Measurements from ENCODE around the gene OLIG3.

Gene OLIG3

DNA sequence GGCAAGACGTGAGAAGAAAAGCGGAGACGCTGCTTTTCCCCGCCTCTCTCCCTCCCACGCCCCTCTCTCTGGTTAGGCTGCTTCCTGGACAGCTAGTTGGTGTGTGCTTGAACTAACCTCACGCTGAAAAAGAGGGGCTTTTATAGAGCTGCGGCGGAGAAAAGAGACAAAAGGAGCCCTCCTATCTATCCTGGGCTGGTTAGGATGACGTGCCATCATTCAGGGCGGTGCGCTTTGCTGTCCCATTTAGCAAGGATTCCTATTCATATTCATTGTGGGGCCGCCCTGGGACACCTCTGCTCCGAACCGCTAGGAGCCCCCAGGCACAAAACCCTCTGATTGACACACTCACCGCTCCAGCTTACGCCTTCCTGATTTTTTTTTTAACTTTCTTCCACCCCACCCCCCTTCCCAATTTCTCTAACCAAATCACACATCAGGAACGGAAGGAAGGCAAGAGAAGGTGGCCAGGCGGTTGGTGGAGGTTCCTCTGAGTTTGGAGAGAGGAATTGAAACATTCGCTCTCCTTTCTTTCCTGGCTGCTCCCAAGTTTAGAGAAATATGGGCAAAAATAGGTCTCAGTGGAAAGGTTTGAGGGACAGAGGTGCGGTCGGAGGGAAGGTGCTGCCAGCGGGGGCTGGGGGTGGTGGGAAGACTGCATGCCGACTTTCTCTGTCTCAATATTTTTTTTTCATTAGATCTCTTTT lies at the start of gene OLIG3:
Gene OLIG3 (minus strand): TSS at position 114 of the 707 bp plus-strand sequence. CDS start 224 bp downstream, outside the sequence.
- DNase-seq (ENCODE audit: low read depth, low spot score) = no peak

DNA sequence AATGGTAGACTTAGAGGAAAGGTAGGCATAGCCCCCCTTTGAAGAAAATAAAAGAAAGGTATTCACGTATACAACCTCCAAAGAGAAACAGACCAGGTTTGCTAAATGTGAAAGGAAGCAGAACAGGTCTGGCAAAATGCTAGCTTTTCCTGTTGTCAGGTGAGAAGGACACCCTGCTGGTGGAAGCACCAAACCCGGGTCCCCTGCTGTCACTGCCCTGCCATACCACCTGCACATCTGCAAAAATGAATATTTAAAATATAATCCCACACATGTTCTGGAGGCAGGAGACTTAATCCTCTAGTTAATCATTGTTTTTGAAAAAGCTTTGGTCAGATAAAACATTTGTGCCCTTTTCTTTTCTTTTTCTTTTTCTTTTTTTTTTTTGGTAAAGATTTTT lies 48.9 kb upstream of the OLIG3 start:
- DNase-seq (ENCODE audit: low read depth, low spot score) = no peak

DNA sequence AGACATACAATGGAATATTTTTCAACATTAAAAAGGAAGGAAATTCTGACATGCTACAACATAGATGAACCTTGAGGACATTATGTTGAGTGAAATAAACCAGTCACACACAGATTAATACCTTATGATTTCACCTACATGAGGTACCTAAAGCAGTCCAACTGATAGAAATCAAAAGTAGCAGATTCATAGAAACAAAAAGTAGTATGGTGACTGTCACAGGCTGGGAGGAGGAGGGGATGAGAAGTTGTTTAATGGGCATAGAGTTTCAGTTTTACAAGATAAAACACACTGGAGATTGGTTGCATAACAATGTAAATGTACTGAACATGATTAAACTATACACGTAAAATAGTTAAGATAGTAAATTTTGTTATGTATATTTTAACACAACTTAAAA lies 48.5 kb upstream of the OLIG3 start:
- DNase-seq (ENCODE audit: low read depth, low spot score) = no peak

DNA sequence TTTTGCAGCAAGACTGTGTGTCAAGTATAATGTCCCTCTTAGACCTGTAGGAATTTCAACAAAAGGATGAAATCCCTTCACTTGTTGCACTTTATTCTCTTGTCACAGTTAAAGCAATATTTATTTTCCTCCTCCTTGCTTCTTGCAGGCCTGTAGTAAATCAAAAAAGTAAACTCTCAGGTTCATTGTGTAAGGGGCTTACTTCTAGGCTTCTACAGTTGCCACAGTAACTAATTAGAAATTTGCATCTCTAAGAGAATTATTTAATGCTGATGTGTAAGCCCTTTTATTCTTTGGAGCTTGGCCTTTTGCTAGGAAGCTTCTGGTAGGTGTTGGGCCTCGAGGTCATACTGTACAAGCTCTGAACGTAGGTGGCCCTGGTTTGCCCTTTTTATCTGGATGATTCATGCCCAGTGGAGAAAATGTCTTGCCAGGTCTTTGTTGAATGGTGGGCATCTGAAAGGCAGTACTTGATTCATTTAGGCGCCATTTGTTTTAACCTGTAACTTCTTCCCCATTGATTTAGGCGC lies 47.4 kb upstream of the OLIG3 start:
- DNase-seq (ENCODE audit: low read depth, low spot score) = no peak

DNA sequence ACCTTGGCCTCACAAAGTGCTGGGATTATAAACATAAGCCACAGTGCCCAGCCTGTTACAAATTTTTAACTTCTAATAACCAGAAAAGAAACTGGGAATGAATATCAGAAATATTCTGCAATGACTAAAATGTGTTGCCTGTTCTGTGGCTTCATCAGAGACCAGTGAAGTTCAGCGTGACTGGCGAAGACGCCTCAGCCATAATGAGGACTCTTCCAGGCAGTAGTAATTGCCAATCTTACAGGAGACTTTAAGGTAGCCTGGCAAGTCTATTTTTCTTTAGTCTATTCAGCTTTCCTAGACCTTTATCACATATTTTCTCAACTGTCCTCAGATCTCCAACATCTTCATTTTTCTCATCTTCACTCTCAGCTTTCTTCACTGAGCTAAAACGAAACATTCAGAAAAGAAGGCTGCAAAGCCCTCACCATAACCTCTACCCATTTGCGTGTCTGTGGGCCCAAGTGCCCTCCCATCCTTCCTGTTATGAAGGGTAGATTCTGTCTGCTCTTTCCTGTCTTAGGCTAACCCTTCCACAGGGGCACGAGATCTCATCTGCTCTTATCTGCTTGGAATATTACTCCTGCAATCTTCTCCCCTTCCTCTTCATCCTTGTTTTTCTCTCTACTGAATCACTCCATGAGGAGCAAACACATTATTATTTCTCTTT lies 42.0 kb upstream of the OLIG3 start:
- no peak for DNase-seq (ENCODE audit: low read depth, low spot score)

DNA sequence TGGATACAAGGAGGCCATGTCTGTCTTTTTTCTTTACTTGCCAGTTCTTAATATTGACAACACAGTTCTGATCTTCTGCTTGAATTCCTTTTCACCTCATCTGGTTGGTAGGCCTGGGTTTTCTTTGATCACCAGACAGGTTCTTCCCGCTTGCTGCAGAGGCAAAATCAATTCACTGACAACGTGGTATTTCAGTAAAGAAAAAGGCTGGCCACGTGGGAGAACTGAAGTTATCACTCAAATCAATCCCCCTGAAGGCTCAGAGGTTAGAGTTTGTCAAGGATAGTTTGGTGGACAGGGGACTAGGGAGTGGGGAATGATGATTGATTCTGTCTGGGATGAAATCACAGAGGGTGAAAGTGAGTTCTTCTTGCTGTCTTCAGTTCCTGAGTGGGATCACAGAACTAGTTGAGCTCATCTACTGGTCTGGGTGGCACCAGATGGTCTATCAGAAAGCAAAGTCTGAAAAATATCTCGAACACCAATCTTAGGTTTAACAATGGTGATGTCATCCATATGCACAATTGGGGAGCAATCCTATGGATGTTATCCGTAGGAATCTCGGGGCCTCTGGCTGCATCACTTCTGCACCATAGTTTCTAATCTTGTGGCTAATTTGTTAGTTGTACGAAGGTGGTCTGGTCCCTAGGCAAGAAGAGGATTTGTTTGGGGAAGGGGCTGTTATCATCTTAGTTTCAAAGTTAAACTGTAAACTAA lies 37.3 kb upstream of the OLIG3 start:
- no peak for DNase-seq (ENCODE audit: low read depth, low spot score)

DNA sequence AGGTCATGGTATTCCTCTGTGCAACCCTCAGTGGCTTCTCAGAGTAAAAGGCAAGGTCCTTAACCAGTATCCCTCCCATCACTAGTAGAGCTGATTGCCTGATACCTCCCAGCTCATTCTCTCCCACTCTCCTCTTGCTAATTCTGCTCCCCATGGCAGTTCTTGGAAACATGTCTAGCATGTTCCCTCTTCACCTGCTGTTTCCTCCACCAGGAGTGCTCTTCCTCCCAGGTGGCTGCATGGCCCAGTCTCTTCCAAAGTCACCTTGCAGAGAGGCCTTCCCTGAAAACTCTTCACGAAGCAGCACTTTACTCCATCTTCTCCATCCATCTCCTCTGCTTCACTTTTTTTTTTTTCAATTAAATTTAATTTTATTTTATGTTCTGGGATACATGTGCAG lies 36.2 kb upstream of the OLIG3 start:
- no peak for DNase-seq (ENCODE audit: low read depth, low spot score)

DNA sequence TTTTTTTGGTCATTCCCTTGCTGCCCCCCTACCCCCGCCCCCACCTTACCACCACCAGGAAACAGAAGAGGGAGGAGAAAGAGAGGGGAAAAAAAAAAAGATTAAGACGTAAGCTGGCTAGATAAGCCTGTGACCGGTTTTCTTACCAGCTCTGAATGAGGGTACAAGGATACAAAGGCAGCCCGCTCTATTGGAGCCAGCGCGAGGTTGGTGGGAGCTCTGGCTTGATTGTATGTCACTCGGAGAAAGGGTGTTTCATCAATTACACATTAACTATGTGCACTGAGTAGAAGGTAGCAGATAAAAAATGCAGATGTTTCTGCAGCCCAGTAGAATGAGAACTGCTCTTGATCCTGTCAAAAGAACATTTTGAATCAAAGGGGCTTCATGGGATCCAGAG lies 28.6 kb upstream of the OLIG3 start:
- DNase-seq (ENCODE audit: low read depth, low spot score) = no peak

DNA sequence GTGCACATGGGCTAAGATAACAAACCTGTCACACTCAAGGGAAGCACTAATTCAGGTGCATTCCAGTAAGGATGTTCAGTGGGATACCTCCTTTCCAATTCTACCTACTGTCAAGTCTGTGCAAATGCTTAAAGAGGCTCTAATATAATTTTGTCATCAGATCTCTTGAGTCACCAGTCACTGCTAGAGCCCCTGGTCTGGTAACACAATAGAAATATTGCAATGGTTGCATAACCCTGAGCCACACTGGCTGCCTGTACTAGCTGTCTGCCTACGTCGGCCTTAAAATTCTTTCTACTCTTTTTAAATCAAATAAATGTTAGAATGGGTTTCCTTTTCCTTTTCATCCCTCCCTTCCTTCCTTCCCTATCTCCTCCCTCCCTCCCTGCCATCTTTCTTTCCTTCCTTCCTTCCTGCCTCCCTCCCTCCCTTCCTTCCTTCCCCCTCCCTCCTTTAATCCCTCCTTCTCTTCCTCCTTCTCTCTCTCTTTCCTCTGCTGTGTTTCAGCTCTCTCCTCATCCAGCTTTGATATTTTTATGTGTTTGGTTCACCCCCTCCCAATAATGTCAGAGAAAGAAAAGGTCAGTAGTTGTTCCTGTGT lies 28.1 kb upstream of the OLIG3 start:
- DNase-seq (ENCODE audit: low read depth, low spot score) = no peak

DNA sequence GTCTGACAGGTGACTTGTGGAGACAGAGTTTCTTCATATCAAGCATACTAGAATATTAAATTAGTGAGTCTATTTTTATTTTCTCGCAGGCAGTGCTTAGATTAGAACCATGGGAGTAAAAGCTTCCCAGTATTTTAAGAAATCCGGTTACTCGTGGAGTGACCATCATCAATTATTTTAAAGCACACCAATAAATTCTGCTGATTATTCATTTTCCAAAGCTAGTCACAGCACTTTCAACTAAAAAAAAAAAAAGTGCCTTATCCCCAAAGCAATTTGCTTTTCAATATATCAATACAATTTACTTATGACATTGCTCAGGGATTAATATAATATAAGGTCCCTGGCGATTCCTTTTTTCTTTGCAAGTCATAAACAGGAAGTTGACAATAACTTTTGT lies 26.3 kb upstream of the OLIG3 start:
- no peak for DNase-seq (ENCODE audit: low read depth, low spot score)

DNA sequence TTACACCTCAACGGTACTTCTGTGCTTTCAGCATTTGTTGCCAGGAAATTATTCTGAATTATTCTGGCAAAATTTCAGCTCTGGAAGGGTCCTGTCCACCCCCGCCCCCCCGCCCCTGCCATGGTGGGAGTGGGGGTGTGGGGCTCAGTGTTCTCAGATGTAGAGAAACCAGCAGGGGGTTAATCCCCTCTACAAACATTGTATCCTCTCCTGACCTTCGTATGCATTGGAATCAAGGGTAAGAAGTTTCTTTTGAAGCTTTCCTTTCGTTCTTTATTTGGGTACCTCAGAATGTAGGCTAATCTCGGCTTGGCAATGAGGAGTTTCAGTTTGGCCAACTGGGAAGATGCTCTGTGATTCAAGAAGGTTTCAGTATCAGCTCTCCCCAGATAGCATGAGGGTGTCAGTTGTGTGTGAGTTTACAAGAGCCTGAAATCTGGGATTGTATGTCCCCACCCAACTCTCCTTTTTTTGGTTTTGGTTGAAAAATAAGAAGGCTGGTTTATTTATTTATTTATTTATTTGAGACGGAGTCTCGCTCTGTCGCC lies 25.5 kb upstream of the OLIG3 start:
- DNase-seq (ENCODE audit: low read depth, low spot score) = no peak

DNA sequence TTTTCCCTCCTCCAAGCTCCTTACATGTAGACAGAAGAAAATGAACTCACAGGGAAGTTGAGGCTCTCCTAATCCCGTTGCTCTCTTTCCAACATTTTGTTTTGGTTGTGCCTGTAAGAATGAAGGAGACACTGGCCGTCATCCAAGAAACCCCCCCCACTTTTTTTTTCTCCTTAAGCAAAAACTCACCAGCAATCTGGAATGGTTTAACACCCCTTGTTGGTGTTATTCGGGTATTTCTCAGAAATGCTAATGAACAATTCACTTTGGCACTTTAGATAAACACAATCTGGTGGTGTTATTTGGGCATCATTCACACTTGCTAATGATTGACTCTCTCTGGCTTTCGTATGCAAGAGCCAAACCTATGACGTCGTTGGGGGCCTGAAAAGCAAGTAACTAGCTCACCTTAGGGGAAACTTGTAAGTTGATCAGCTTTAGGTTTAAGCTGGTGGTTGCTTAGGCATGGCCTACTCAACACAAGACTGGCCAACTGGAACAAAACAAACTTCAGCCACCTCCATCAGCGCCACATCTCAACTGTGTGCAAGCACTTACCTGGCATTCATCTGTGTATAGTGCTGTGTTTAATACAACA lies 24.3 kb upstream of the OLIG3 start:
- no peak for DNase-seq (ENCODE audit: low read depth, low spot score)

DNA sequence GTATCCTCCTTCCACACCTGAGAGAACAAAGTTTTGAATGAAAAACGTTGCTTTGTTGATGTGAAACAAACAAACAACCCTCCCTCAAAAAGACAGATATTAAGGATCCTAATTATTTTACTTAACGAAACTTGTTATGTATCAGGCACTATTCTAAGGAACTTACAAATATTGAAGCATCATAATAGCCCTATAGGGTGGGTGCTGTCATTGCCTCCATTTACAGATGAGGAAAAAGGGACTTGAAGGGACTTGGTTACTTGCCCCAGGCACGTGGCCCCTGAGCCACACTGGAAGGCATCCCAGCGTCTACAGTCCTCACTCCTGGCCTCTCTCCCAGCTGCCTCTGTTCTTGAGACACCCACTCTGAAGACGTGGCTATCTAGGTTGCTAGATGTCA lies 20.2 kb upstream of the OLIG3 start:
- DNase-seq (ENCODE audit: low read depth, low spot score) = no peak

DNA sequence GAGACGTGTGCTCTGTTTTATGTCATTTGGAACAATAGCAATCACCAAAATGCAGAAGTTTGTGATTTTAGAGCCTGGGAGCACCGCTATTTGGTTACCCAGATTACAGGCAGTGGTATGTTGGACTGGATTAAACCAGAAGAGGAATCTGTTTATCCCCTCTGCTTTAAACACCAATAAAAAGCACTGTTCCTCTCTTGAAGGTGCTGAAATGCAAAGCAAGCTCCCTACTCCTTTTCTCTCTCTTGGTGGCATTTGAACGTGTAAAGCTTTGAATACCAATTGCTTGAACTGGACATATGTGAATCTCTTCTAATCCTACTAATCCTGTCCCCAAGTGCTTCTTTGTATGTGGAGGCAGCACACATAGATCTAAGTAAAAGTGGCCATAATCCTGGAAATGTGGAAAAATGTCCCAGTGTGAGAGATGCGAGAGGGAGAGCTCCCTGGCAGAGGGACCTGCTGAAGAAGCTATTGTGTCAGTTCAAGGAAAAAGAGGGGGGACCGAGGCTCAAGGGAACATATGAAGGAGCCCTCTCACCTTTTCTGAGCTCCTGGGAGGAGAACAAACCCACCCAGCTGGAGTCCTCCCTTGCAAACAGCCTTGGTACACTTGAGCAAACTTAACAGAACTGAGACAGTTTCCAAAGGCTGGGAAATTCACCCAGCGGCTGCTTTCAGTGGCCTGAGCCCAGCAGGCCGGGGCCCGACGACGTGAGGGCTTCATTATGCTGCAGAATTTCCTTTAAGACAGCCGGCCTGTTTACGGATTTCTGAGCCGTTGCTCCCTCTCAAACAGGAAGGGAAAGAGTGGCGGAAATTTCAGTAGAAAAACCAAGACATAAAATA lies 18.8 kb upstream of the OLIG3 start:
- DNase-seq (ENCODE audit: low read depth, low spot score) = no peak

DNA sequence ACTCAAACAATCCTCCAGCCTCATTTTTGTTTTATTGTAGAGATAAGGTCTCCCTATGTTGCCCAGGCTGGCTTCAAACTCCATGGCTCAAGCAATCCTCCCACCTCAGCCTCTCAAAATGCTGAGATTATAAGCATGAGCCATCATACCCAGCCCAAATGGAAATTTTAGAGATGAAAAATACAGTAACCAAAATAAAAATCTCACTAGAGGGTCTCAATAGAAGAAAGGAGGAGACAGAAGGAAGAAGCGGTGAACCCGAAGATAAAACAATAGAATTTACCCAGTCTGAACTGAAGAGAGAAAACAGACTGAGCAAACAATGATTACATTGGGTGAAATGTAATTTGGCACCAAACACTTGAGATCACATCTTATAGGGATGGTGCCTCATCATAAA lies 16.7 kb upstream of the OLIG3 start:
- DNase-seq (ENCODE audit: low read depth, low spot score) = no peak

DNA sequence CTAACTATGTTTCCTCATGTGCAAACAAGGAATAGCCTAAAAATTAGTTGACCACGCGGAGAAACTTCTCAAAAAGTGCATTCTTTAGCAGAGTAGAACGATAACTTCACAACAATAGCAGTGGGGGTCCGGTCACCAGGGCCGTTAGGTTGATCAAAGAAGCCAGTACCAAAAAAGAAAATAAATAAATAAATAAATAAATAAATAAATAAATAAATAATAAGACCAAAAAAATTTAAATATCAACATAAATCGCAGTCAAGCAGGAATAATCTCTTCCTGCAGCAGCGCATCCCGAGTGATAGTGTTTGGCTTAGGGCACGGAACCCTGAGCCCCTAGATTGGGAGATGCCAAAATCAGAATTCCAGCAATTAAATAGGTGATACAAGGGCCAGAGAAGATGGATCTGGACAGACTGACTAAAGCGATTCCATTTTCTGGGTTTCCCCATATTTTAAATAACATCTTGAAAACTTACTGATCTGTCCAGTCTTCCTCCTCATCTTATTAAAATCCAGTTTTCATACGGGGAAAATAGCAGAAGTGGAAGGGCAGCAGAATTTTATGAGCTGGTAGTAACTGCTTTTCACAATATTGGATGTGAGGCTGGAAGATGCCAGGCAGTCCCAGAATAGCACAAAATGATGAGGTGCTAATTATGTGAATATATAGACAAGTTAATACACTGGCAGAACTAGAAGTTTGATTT lies 4.4 kb upstream of the OLIG3 start:
- DNase-seq (ENCODE audit: low read depth, low spot score) = no peak

DNA sequence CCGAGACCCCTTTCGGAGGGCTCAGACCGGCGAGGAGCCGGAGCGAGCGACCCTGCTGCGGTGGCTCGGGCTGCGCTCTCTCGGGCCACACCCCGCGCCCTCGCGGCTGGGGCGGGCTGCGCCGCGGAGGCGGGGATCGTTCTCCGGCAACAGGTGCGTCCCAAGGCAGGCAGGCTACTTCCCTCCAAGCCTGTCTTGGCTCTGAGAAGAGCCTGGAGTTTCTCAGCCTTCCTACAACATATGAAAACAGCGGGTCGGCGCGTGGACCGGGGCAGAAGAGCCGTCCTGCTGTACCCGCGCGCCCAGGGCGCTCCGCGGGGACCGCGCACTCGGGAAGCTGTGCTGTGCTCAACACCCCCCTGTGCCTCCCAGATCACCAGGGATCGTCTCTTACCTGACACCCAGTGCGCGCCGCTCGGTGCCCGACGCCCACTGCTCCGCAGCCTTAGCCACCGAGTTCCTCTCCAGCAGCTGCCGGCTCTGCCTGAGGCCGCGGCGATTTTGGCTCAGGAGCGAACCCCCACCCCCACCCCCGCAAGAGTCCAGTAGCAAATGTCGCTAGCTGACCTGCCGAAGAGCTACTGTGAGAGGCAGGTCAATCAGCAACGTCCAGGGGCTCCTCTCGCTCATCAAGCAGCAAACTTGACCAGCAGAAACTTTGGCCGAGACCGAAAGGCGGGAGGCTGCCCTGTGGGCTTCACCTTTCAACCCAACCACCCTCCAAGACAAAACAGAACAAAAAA lies 3.7 kb upstream of the OLIG3 start:
- DNase-seq (ENCODE audit: low read depth, low spot score) = no peak

DNA sequence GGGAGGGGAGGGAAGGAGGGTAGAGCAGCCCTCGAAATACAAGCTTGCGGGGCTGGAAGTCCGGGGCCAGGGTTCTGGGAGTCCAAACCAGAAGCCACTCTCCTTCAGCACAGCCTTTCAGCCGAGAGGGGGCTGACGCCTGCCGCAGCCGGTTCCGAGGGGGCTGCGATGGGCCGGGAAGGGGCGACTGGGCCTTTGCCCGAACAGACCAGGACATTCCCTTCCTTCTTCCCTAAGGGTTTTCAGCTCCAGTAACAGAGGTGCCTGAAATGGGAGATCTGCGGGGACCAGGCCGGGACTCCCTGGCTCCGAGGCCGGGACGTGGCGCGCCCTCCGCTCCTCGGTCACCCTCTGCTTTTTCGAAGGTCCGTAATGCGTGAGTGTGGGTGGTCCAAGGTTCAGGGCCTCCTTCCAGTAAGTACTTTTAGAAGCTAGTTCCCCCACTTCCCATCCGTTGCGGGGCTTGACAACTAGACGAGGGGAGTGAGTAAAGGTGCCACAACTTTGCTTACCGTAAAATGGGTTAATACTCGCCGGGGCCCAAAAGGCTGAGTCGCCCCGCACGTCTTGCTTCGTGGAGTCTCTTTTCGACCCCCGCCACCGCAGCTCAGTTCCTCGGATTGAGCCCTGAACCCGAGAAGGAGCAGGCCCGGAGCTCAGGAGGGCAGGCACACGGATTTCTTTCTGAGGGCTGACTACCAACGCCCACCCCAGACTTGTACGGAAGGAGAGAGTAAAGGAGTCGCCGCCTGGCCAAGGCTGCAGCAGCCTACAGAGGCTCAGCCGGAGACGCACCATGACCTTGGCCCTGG lies 2.9 kb upstream of the OLIG3 start:
- no peak for DNase-seq (ENCODE audit: low read depth, low spot score)

Measured in astrocyte of the hippocampus (primary cell).